ENCODE data around the gene MAP1LC3A.
"Not testable (repeated sequence)": the region's sequence is repeated elsewhere in the genome, so short reads cannot be mapped to it uniquely, and the experiment has no call there.

MAP1LC3A gene

DNA sequence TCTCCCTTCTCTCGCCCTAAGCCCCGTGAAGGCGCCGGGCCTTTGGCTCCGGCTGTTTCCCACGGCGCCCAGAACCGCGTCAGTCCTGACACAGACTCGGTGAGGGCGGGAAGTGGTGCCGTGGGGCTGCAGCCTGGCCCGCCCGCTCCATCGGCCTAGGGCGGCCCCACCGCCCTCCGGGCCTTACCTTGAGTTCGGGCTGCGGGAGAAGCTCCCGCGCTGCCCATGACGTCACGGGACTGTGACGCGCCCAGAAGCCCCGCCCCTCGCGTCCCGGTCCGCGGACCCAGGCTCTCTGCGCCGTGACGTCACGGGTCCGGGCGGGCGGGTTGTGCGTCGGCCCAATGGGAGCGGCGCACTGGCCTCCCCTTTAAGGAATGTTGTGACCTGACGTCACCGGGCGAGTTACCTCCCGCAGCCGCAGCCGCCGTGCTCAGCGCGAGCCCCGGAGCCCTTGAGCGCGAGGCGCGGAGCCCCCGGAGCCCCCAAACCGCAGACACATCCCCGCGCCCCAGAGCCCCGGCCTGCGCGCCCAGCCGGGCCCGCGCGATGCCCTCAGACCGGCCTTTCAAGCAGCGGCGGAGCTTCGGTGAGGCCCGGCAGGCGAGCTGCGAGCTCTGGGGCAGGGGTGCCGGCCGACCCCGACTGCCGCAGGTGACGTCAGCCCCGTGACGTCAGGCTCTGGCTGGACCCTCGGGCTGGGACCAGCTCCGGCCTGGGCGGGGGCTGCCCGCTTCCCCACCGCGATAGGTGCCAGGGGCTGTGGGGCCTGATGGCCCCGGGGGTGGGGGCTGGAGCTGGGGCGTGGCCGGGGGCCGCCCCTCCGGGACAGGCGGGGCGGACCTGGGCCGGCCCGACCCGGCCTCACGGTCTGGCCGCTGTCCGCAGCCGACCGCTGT, at the start of gene MAP1LC3A:
TSS of gene MAP1LC3A (plus strand) at position 399 of the 899 bp plus-strand sequence. CDS start at position 550, 151 bp downstream.
- peak; percentile 98 for DNase-seq

DNA sequence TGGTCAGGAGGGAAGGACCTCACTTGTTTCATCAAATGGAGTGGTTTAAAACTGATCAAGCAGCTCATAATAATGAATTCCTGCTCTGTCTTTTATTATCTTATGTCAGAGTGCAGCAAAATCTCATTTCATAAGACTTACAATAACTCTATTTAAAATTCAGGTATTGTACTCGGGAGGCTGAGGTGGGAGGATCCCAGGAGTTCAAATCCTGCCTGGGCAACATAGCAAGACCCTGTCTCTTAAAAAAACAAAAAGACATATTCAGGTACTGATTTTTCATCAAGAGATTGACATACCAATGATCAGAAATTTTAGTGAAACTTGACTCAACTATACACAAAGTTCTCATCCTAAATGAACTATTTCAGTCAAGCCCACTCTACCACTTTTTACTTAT, 47.9 kb upstream of the MAP1LC3A start:
- DNase-seq: no peak

DNA sequence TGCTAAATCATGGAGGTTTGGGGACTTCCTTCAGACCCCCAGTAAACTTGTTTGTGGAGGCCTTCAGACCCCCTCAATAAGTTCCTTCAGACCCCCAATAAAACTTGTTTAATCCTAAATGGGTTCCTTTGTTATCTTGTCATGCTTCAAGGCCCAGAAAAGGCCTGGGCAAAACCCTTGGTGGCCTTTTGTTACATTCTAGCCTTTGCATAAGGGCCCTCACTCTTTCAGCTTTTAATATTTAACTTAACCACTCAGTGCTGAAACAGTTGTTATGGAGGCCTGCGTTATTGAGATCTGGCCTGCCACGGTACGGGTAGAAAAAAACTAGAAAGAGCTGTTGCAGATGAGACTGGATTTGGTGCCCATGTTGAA, 46.6 kb upstream of the MAP1LC3A start:
- DNase-seq: no peak

DNA sequence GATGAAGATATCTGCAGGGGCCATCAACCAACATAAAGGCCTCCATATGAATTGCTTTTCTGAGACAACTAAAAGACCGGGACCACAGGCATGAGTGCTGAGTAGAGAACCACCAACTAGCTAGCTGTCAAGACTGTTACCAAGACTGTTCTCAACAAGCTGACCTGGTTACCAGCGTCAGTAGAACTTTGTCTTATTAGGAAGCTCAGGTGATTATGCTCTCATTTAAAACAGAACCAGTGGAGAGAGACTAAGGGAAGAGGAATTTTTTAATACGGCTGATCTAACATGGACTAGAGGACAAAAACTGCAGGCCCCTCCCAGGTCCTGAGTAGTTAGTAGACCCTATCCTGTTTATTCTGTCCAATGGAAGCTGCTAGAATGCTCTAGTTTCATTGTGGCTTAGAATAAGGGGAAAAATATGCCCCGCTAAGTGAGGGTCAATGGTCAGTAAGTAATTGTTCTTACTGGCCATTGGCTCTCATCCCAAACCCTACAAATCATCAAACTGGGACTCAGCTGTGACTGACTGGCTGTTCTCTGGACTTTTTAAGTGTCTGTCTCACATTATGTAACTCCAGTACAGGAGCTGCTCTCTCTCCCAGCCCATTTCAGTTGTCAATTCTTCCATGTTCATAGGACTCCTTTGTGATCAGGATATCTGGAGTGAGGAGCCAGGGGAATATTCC, 46.1 kb upstream of the MAP1LC3A start:
- no peak for DNase-seq

DNA sequence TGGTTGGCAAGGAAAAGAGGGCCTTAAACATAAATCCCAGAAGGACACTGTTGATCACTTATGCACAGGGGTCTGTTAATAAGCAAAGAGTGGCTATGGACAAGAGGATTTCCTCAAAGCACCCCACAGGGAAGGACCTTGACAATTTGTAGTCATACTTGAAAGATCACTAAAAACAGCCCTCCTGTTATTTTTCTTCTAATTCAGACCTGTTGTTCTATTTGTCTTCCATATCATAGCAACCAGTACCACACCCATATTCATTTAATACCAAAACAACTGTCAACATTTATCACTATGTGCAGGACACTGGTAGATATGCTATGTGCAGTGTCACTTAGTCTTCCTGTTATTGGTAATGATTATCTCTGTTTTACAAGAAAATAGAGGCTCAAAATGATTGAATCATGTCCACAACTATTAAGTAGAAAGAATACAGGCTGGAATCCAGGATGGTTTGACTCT, 45.5 kb upstream of the MAP1LC3A start:
- no peak for DNase-seq

DNA sequence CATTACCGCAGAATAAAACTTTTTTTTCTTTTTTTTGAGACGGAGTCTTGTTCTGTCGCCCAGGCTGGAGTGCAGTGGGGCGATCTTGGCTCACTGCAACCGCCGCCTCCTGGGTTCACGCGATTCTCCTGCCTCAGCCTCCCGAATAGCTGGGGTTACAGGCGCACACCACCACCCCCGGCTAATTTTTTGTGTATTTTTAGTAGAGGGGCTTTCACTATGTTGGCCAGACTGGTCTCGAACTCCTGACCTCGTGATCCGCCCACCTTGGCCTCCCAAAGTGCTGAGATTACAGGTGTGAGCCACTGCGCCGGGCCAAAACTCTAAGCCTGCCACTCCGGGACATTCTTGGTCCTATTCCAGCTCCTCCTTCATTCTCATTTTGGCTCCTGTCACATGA, 44.5 kb upstream of the MAP1LC3A start:
- DNase-seq: not testable (repeated sequence)

DNA sequence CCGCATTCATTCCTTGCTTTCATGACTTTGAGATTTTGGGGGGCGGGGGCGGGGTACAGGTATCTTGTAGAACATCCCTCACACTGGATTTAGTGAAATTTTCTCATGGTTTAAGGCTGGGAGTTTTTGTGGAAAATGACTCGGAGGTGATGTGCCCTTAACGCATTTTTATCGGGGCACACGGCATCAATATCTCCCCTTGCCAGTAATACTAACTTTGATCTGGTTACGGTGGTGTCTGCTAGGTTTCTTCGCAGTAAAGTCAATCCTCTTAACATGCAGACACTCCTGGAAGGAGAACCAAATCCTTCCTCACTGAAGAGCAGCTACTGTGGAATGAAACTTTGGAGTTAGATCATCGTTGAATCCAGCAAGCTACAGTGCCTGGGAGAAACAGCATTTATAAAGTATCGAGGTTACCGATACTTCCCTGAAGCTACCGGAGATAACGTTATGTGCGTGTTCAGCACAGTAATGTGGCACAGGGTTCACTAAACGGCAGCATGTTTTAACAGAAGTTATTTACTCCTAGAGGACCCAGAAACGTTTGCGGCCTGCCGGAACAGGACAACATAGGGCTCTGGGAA, 43.5 kb upstream of the MAP1LC3A start:
- peak; percentile 42 for DNase-seq

DNA sequence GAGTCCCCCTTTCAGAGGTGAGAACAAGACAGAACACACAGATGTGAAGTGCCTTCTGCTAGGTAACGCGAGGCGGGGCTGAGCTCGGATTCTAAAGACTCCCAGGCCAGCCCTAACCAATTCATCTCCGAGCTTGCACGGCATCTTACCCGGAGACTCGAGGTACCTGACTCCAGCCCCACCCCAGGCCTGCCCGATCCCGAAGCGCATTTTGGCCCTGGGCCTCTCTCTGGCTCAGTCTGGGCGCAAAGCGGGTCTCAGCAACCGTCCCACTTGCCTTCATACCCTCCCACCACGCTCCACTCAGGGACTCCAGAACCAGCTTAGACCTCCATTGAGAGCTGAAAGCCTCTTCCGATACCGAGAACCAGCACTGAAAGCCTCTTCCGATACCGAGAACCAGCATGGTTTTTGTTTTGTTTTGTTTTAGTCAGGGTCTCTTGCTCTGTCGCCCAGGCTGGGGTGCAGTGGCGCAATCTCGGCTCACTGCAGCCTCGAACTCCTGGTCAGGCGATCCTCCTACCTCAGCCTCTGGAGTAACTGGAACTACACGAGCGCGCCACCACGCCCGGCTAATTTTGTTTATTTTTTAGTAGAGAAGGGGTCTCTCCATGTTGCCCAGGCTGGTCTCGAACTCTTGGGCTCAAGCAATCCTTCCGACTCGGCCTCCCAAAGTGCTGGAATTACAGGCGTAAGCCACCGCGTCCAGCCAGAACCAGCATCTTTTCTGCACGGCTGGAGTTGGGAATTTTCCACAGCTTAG, 42.9 kb upstream of the MAP1LC3A start:
- peak; percentile 87 for DNase-seq

DNA sequence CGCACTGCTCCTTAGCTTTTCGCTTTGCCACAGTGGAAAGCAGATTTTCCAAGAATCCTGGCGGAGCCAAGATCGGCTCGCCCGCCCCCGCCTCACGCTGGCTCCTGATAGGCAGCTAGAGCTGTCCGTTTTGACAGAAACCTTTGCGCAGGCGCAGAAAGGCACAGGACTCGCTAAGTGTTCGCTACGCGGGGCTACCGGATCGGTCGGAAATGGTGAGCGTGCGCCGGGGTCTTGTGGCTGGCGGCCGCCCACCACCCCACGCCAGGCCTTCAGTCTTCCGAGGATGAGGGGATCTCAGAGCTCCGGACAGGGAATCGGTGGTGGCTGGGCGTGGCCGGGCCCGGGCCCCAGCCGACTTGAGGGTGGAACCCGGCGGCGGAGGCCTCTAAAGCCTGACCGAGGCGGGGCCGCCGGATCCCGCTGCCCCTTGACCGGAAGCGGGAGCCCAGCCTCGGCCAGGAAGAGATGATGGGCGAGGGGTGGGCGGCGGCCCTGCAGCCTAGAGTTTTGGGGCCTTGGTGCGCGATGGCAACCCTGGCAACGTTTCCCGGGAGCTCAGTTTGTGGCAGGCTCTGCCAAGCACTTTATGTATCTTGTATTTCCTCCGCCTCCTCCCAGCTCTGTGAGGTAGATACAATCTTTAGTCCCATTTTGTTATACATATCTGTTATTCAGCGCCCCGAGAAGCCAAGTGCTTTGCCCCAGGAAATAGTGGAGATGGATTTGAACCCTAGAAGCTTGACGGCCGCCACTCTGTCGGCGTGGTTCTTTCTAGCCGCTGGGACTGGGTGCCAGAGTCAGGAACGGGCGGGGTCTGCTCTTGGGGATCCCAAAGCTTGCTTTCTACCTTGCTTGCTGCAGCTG, 42.0 kb upstream of the MAP1LC3A start, which contains the start of gene DYNLRB1:
TSS of gene DYNLRB1 (plus strand) at position 176 of the 867 bp plus-strand sequence. CDS start at position 213, 37 bp downstream.
- DNase-seq: peak; percentile 99

DNA sequence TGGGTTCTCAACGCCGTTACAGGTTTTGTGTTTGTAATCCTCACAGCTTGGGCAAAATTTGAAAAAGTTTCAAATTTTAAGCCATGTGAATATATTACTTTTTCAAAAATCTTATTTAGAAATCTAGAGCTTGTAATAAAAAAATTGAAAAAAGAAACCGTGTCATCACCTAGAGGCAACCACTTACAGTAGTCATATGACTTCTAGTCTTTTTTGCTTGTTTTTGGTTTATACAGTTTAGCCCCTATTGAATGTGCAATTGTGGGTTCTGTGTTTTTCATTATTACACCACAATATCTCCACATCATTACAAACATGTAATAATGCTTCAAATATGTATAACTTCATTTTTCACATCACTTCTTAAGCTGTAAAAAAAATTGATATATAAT, 41.4 kb upstream of the MAP1LC3A start:
- DNase-seq: no peak

DNA sequence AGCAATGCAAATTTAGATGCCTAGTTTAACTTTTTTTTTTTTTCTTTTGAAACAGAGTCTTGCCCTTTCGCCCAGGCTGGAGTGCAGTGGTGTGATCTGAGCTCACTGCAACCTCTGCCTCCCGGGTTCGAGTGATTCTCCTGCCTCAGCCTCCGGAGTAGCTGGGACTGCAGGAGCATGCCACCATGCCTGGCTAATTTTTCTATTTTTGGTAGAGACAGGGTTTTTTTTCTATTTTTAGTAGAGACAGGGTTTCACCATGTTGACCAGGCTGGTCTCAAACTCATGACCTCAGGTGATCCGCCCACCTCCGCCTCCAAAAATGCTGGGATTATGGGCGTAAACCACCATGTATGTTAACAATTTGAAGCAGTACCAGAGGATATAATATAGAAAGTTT, 39.7 kb upstream of the MAP1LC3A start:
- not testable (repeated sequence) for DNase-seq

DNA sequence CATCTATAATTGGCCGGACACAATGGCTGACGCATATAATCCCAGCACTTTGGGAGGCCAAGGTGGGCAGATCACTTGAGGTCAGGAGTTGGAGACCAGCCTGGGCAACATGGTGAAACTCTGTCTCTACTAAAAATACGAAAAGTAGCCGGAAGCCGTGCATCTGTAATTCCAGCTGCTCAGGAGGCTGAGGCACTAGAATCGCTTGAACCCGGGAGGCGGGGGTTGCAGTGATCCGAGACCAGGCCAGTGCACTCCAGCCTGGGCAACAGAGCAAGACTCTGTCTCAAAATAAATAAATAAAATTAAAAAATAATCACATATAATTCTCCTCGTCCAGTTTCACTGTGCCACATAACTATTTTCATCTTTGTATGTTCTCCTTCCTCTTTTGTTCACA, 38.7 kb upstream of the MAP1LC3A start:
- not testable (repeated sequence) for DNase-seq

DNA sequence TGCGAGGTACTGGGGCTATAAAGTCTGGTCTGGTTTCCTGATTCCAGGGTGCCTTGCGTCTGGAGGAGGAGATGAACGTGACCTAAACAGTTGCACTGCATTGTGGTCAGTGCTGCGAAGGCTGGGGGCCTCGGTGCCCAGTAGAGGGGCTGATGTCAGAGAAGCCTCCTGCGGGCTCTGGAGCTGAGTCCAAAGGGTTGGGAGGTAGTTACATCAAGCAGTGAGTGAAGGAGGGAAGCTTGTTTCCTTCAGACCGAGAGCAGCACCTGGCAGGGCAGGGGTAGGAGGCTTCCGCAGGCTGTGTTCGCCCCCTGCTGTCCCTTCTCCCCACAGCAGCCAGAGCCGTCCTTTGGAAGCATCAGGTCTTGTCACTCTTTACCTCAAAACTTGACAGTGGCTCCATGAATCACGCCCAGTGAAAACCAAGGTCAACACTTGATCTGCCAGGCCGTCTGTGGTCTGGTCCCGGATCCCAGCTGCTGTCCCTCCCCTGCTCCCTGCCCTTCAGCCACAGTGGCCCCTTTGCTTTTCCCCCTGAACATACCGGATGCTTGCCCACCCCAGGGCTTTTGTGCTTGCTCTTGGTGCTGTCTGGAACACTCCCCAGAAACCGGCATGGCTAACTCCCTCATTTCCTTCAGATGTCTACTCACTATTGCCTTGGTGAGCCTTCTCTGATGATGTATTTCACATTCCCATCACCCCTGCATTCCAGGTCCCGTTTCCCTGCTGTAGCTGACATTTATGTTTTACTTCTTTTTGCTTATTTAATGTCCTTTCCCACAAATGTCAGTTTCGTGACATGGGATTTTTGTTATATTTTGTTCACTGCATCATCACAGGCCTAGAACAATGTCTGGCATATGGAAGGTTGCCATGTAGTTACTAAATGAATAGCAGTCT, 35.3 kb upstream of the MAP1LC3A start:
- DNase-seq: peak; percentile 45

DNA sequence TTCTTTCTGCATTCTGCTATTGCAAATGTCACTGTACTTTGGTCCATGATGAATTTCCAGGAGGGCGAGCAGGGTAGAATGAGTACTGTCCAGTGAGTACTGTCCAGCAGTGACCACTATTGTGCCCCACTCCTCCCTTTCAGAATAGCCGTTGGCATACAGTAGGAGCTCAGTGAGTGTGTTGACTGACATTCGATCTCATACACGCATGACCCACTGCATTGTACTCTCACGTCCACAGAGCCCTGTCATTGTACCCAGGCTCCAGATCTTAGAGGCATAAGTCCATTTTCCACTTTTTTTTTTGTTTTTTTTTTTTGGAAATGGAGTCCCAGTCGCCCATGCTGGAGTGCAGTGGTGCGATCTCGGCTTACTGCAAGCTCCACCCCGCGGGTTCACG, 34.1 kb upstream of the MAP1LC3A start:
- no peak for DNase-seq

DNA sequence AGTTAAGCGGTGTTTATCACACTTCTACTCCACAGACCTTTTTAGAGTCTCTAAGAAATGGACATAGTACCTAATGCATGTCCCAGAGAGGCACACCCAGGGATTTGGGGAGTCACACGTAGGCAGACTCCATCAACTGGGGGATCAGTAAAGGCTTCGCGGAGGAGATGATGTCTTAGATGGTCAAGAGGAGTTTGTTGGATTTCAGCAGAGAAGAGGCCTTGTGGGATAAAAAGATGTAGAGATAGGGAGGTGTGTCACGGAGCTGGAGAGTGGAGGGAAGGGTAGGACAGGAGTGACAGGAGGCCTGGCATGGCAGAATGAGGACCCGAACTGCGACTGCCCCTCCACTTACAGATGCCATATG, 33.2 kb upstream of the MAP1LC3A start:
- no peak for DNase-seq

DNA sequence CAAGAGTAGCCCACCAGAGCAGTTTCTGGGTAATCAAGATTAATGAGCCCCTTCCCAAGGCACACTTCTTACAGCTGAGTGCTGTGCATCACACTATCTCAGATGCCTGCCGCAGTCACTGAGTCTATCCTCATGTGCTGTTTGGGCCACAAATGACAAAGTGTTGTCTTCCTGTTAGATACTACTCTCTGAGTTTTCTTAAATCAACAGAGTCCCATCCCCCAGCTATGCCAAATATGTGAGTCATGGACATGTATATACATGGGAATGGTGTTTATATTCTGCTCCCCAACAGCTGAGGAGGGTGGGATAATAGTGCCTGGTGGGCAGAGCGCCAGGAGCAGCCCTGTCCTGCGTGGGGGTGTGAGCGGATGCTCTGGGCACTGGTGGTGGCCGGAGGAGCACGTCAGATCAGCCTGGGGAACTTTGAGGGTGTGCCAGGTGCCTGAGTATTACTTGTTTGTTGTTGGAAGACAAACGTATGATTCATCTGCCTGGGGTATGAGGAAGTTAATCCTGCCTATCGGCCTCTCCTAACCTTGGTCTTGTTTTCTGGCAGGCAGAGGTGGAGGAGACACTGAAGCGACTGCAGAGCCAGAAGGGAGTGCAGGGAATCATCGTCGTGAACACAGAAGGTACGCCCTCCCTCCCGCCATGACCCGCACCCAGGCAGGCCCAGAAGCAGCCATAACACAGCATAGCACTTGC, 32.7 kb upstream of the MAP1LC3A start:
- DNase-seq: peak; percentile 60

DNA sequence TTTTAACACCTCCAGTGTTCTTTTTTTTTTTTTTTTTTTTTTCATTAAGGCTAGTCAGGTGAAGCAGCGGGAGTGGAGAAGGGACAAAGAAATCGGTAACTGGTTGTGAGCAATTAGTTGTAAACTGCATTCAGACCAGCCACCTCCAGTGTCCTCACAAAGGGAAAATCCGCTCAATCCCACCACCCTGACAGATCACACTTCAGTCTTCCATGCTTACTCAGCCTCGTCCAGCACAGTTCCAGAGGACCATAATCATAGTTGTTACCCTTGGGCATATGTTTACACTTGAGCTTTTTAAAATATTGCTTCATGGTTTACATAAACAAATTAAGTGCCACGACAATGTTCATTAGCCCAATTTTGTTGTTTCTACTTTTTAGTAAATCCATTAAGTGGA, 32.1 kb upstream of the MAP1LC3A start:
- DNase-seq: no peak

DNA sequence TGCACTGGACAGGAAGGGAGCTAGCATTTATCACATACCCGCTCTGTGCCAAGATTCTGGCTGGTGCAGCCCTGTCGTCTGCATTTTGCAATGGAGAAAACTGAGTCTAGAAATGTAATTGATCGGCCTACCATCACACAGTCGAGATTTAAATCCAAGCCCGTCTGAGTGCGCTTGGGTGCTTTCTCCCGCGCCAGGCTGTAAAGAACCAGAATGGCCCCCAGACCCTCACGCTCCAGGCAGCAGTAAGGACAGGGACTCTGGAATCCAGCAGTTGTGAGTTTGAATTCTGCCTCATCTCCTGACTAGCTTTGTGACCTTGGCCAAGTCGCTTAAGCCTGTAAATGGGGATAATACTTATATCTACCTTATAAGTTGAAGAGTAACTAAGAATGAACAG, 31.5 kb upstream of the MAP1LC3A start:
- no peak for DNase-seq

DNA sequence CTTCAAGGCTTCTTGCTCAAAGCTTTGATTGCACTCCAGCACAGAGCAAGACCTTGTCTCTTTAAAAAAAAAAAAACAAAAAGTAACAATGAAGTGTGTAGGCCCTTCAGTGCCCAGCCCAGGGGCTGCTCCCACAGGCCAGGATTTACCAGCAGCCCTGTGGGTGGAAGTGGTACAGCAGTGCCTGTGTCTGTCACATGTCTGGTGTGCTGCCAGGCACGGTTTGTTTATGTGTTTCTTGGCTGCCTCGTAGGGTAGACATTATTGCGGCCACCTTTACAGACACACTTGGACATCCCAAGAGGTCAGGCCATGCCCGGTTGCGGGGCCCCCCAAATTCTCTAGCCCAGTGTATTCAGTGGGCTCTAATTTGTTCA, 29.6 kb upstream of the MAP1LC3A start:
- no peak for DNase-seq

DNA sequence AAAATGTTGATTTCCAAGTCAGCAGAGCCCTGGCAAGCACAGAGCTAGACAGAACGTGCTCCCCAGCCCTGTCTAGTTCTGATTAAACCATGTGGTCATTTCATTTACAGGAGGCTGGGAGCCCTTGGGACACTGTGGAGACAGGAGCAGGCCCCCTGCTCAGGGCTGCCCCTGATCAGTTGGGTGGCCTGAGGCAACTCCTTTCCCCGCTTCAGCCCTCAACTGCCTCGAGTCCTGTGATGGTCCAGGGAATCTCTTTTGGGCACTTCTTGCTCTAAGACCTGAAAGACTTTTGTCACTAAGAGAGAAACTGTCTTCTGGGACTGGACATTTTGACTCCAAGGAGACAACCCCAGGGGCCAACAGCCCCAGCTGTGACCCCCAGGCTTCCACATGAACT, 28.8 kb upstream of the MAP1LC3A start:
- no peak for DNase-seq

All from NCI-H69 (cell line).